ENCODE data around the gene HCFC1R1. TPM values are rescaled to one million over a fixed set of nuclear protein-coding genes. Genes with fewer than 3 reads are reported as not detected.
A peak's percentile ranks its signal among the peaks of the same experiment; 100 is the strongest.

The HCFC1R1 gene
- total RNA-seq, 4 donors from 2014 or later, result 41.8 to 124 (median 66.9) TPM

DNA sequence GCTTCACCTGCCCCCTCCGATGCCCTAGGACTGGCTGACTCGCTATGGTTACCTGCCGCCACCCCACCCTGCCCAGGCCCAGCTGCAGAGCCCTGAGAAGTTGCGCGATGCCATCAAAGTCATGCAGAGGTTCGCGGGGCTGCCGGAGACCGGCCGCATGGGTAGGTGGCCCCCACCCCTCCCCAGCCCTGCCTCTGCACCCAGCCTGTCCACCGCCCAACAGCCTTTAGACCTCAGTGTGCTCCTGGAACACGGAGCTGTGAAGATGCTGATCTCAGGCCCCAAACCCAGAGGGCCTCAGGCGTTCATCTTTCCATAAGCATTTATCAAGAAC lies 23.6 kb upstream of the HCFC1R1 start:
- TF ChIP-seq, protein P1, sequence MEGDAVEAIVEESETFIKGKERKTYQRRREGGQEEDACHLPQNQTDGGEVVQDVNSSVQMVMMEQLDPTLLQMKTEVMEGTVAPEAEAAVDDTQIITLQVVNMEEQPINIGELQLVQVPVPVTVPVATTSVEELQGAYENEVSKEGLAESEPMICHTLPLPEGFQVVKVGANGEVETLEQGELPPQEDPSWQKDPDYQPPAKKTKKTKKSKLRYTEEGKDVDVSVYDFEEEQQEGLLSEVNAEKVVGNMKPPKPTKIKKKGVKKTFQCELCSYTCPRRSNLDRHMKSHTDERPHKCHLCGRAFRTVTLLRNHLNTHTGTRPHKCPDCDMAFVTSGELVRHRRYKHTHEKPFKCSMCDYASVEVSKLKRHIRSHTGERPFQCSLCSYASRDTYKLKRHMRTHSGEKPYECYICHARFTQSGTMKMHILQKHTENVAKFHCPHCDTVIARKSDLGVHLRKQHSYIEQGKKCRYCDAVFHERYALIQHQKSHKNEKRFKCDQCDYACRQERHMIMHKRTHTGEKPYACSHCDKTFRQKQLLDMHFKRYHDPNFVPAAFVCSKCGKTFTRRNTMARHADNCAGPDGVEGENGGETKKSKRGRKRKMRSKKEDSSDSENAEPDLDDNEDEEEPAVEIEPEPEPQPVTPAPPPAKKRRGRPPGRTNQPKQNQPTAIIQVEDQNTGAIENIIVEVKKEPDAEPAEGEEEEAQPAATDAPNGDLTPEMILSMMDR (IDR thresholded peaks at IDR 0.05 in 4 of 5, conservative IDR thresholded peaks at IDR 0.05 in 1 of 5), result no peak
- no peak for TF ChIP-seq POLR2A (IDR thresholded peaks at IDR 0.05)

DNA sequence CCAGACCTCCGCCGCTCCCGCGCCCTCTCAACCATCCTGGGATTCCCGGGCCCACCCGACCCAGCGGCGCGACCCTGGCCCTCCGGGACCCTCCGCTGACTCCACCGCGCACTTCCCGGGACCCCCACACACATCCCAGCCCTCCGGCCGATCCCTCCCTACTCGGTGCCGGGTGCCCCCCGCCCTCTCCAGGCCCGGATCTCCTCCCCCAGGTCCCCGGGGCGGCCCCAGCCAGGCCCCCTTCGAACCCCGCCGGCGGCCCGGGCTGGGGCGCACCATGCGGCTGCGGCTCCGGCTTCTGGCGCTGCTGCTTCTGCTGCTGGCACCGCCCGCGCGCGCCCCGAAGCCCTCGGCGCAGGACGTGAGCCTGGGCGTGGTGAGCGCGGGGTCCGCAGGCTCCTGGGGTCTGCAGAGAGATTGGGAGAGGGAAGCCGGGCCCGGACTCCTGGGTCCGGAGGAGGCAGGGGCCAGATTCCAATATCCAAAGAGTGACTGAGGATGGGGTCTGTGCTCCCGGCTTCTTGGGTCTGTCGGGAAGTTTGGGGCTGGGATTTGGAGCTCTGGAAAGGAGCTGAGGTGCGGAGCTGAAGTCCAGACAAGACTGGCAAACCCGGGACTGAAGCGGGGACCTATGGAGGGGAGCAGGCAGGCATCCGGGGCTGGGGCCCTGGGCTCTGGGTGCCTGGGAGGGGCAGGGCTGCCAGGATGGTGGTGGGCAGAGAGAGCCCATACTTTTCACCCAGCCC lies 23.1 kb upstream of the HCFC1R1 start:
- in situ Hi-C loops (cut with MboI; ENCODE audit: low sequenced_read_pairs in 4 of 4), result no loop called here
- Histone ChIP-seq H3K4me3 (peak overlapping the region; percentile 42 to 57 (median 52)), H3K36me3 (no peaks in the 10 kb centered on the region), H3K27ac (no peak overlapping the region), H3K9me3 (no peaks in the 10 kb centered on the region), H3K4me1 (peaks cover 0 to 15% of the 10 kb centered on the region in 2 donors), H3K27me3 (peaks cover 65 to 74% (median 70%) of the 10 kb centered on the region in 3 donors)
- TF ChIP-seq, protein P1 (IDR thresholded peaks at IDR 0.05 in 4 of 5, conservative IDR thresholded peaks at IDR 0.05 in 1 of 5), result no peak
- no peak for TF ChIP-seq POLR2A (IDR thresholded peaks at IDR 0.05)
- ATAC-seq (no peak), DNase-seq (no peak)
- intact Hi-C loops (cut with DNase I; ENCODE audit: low total_unique reads), result no loop called here

More for the DNA sequence above, 23.6 kb upstream of the HCFC1R1 start:
- no peaks in the 10 kb centered on the region for H3K36me3 ChIP-seq
- in situ Hi-C loops (cut with MboI; ENCODE audit: low sequenced_read_pairs in 4 of 4), result no loop called here
- H3K4me3 ChIP-seq, result no peak overlapping the region
- H3K27ac ChIP-seq, result no peak overlapping the region
- DNase-seq, result no peak
- no peaks in the 10 kb centered on the region for H3K9me3 ChIP-seq
- H3K27me3 ChIP-seq, result peaks cover 65 to 71% (median 68%) of the 10 kb centered on the region in 3 donors
- intact Hi-C loops (cut with DNase I; ENCODE audit: low total_unique reads), result no loop called here
- ATAC-seq, result no peak
- peaks cover 0 to 15% of the 10 kb centered on the region in 2 donors for H3K4me1 ChIP-seq

DNA sequence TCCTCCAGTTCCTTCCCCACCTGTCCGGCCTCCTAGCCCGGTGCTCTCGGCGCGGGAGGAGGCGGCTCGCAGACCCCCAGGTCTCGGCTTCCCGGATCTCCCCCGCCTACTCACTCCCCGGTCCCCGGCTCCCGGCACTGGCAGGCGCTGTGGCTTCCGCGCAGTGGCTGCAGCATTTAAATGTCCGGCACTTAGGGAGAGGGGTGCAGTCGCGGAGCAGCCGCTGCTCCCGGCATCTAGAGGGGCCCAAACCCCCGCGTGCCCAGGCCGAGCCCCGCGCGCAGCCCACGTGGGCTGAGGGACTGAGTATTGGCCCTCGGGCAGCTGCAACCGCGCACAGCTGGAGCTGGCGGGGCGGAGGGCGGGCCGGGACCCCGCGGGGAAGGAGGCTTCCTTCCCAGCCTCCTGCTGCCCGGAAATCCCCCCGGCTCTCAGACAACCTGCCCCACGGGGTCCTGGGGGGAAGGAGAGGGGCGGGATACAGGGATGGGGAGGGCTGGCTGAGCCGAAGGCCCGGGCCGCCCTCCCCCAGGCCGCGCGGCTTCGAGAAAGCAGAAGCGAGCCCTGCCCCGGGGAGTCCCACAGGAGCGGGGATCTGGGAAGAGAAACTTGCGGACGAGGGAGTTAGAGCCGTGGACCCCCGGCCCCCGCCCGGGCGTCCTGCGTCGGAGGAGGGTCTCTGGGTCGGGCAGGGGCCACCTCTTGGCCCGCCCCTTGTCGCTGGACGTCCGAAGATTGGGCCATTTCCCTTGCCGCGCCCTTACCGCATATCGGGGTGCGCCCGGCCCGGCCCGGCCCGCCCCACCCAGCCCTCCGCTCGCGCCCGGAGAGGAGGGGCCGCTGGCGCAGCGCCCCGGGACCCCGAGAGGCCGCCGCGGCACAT lies 22.3 kb upstream of the HCFC1R1 start, which contains the start of gene MMP25:
TSS of gene MMP25 (plus strand) at position 804 of the 883 bp plus-strand sequence. CDS start 357 bp downstream, outside the sequence.
- Histone ChIP-seq H3K4me1 (peaks cover 0 to 15% of the 10 kb centered on the region in 2 donors), H3K9me3 (no peaks in the 10 kb centered on the region), H3K36me3 (no peaks in the 10 kb centered on the region), H3K27me3 (peaks cover 65 to 78% (median 74%) of the 10 kb centered on the region in 3 donors), H3K27ac (no peak within 1 kb of the TSS), H3K4me3 (peak within 1 kb of the TSS; percentile 42 to 57 (median 52))
- in situ Hi-C loops (cut with MboI; ENCODE audit: low sequenced_read_pairs in 4 of 4), result no loop called here
- TF ChIP-seq, protein P1 (IDR thresholded peaks at IDR 0.05 in 4 of 5, conservative IDR thresholded peaks at IDR 0.05 in 1 of 5), result no peak
- no peak for TF ChIP-seq POLR2A (IDR thresholded peaks at IDR 0.05)
- ATAC-seq (no peak), DNase-seq (no peak)
- intact Hi-C loops (cut with DNase I; ENCODE audit: low total_unique reads), result no loop called here

DNA sequence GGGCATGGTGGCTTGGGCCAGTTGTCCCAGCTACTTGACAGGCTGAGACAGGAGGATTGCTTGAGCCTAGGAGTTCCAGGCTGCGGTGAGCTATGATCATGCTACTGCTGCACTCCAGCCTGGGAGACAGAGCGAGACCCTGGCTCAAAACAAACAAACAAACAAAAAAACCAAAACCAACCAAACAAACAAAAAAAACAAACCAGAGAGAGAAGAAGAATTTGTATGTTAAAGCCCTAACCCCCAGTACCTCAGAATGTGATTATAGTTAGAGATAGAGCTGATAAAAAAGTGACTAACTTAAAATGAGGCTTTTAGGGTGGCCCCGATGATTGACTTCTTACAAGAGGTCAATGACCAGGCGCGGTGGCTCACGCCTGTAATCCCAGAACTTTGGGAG lies 21.0 kb upstream of the HCFC1R1 start:
- no peak for TF ChIP-seq POLR2A (IDR thresholded peaks at IDR 0.05)
- TF ChIP-seq, protein P1 (IDR thresholded peaks at IDR 0.05 in 4 of 5, conservative IDR thresholded peaks at IDR 0.05 in 1 of 5), result no peak
- H3K27me3 ChIP-seq, result peaks cover 62 to 85% (median 81%) of the 10 kb centered on the region in 3 donors
- intact Hi-C loops (cut with DNase I; ENCODE audit: low total_unique reads), result no loop called here
- peaks cover 0 to 15% of the 10 kb centered on the region in 2 donors for H3K4me1 ChIP-seq
- DNase-seq (no peak), ATAC-seq (no peak)
- no peaks in the 10 kb centered on the region for H3K36me3 ChIP-seq
- H3K27ac ChIP-seq, result no peak overlapping the region
- in situ Hi-C loops (cut with MboI; ENCODE audit: low sequenced_read_pairs in 4 of 4), result no loop called here
- no peaks in the 10 kb centered on the region for H3K9me3 ChIP-seq
- no peak overlapping the region for H3K4me3 ChIP-seq

Measured in gastrocnemius medialis (tissue), 4 donors.